ENCODE data around the gene ASIC4.

Gene ASIC4, protein sequence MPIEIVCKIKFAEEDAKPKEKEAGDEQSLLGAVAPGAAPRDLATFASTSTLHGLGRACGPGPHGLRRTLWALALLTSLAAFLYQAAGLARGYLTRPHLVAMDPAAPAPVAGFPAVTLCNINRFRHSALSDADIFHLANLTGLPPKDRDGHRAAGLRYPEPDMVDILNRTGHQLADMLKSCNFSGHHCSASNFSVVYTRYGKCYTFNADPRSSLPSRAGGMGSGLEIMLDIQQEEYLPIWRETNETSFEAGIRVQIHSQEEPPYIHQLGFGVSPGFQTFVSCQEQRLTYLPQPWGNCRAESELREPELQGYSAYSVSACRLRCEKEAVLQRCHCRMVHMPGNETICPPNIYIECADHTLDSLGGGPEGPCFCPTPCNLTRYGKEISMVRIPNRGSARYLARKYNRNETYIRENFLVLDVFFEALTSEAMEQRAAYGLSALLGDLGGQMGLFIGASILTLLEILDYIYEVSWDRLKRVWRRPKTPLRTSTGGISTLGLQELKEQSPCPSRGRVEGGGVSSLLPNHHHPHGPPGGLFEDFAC

DNA sequence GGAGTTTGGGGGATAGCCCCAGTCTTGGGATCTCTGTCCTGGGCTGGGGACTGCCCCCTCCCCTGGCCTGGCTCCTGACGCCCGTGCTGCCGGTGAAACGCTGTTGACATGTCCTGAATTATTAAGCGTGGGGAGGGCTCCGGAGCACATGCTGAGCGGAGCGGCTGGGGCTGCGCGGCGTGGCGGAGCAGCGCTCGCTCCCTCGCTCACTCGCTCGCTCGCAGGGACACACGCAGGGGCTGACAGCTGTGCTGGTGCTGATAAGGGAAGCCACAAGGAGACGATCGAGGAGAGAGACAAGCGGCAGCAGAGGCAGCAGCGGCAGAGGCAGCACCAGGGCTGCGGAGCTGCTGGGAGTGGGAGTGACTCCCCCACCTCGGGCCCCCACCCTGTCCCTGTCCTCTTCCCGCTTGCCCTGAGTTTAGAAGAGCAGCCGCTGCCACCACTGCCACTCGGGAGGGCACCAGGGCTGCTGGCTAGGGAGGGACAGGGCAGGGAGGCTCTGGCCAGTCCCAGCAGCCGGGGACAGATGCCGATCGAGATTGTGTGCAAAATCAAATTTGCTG, at the start of gene ASIC4:
Gene ASIC4, plus strand, starts transcription at position 287 of the 566 bp plus-strand sequence. Its CDS starts 243 bp downstream, at position 530.
- DNase-seq: no peak

DNA sequence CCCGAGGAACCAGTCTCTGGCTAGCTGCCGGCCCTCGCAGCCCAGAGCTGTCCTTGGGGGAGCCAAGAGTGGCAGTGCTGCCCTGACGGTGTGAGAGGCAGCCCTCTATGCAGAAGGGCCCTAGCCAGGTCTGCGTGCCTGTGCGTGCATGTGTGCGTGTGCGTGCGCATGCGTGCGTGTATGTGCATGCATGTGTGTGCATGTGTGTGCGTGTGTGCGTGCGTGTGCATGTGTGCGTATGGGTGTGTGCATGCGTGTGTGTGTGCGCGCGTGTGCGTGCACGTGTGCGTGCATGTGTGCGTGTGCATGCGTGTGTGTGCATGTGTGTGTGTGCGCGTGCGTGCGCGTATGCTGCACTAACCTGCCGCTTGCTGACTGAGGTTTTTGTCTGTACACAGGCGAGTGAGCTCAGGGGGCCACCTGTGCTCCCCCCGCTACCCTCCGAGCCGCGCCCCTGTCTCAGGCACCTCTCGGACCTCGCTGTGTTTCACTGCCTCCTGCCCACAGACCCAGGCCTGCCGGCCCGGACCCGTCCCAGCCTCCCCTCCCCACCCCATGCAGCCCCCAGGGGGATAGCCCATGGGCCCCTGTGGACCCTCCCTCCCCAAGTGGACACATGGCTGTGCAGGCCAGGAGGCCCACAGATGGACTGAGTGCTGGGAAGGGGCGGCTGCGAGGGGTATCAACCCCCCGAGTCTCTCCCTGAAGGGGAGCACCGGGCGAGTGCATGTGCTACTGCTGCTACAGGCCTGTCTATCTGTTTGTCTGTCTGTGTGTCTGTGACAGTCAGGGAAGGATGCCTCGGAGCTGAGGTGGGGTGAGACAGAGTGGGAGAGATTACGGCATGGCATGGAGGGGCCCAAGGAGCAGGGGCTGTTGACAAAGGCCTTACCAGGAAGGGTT, 48.4 kb upstream of the ASIC4 start:
- DNase-seq: no peak

DNA sequence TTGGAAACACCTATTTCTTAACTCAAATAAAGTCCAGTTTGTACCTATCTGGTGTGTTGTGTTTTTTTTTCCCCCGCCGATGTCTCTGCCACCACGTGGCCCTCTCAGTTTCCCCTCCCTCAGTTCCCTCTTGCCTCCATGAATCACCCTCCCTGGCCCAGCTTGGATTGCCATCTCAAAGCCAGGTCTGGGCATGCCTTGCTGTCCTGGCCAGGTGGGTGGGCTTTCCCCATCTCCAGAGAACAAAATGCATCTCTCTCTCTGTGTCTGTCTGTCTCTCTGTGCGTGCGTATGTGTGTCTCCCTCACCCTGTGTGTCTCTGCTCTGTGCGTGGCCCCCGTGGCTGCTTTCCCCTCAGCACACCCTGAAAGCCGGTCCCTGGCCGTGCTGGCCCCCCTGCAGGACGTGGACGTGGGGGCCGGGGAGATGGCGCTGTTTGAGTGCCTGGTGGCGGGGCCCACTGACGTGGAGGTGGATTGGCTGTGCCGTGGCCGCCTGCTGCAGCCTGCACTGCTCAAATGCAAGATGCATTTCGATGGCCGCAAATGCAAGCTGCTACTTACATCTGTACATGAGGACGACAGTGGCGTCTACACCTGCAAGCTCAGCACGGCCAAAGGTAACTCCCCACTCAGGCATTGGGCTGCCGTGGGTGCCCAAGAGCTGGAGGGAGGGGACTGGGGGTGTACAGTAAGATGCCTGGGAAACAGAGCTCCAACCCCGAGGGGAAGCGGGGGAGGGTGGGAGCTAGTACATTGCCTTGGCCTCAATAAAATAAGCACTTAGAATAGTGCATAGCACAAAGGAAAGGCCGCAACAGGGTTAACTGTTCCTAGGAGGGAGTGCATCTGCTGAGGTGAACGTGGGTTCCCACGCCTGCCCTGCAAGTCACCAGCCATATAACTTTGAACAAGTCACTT, 47.2 kb upstream of the ASIC4 start:
- no peak for DNase-seq

DNA sequence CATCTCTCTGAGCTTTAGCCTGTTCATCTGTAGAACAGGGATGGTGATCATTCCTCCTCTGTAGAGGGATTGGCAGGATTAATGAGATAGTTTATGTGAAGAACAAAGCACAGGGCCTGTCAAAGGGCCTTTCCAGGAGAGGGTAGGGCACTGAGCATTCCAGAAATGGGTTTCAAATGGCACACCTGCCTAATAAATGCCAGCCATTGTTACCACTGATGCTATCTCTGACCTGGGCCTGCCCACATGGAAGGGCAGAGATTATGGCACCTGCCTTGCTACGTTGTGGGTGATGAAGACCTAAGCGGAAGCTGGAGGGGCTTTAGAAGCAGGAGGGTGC, 46.6 kb upstream of the ASIC4 start:
- DNase-seq: no peak

DNA sequence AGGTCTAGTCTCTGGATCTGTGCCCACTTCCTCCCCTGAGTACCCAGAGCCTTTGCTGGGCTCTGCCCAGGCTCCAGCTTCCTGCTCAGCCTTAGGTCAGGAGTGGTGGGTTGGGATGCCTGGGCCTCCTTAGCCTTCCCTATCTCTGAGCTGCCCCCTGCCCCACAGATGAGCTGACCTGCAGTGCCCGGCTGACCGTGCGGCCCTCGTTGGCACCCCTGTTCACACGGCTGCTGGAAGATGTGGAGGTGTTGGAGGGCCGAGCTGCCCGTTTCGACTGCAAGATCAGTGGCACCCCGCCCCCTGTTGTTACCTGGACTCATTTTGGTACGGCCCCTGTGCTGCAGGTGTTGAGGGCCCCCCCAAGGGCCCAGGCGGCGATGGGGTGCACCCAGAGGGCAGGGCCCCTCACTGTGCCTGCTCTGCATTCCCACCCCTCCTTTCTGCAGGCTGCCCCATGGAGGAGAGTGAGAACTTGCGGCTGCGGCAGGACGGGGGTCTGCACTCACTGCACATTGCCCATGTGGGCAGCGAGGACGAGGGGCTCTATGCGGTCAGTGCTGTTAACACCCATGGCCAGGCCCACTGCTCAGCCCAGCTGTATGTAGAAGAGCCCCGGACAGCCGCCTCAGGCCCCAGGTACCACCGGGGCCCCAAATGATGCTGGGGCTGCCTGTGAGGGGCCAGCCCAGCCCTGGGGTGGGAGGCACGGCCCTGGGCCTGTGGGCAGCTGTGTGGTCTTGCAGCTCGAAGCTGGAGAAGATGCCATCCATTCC, 45.7 kb upstream of the ASIC4 start:
- no peak for DNase-seq

DNA sequence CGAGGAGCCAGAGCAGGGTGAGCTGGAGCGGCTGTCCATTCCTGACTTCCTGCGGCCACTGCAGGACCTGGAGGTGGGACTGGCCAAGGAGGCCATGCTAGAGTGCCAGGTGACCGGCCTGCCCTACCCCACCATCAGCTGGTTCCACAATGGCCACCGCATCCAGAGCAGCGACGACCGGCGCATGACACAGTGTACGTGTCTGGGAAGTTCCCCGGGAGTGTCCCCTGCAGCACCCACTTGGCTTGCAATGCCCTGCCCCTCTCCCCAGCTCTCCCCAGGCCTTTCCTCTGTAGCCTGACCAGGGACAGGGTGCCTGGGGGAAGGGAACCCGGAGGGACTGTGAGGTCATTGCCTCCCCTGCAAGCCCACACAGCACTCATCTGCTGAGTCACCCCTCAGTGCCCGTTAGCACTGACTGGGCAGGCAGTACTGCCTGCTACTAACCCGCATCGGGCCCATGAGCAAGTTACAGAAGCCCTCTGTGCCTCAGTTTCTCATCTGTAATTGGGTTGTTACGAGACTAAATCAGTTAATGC, 45.0 kb upstream of the ASIC4 start:
- DNase-seq: peak; percentile 66

DNA sequence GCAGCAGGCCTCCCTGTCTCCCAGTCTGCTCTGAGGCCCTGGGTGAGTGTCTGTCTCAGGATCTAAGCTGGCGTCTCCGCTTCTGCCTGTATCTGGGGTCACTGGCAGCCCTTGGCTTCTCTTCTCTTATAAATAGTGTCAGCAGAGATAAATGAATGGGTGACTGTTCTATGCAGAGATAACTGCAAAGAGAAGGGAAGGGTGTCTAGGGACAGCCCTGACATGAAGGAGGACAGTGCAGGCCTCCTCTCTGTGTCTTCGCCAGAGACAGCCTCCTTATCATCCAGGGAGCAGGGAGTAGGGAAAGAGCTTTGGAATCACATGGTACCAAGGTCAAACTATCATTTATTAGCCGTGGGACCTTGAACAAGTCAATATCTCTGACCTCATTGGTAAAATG, 43.9 kb upstream of the ASIC4 start:
- DNase-seq: no peak

DNA sequence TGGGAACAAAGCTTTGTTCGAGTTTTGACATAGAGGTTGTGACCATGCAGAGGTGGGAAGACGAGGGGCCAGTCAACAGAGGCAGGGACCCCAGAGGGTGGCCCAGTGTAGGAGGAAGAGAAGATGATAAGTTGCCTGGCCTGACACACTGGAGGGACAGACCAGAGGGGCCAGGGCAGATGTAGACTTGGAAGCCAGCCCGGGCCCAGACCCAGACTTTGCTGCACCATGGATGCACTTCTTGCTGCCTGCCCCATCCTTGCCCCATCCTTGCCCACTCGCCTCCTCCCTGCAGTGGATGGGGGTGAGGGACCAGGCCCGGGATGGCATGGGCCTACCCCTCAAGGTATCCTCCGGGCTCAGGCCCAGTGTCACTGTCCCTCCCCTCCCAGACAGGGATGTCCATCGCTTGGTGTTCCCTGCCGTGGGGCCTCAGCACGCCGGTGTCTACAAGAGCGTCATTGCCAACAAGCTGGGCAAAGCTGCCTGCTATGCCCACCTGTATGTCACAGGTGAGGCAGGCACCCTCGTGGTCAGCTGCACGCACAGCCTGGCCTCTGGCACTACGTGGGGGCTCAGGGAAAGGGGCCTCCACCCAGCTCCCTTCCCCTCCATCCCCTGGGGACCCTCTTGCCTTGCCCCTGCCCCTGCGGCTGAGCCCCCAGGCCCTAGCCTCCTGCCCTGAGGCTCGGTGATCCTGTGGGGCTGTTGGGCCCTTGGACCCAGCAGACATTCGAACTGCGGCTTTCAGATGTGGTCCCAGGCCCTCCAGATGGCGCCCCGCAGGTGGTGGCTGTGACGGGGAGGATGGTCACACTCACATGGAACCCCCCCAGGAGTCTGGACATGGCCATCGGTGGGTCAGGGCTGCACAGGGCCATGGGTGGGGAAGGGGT, 42.6 kb upstream of the ASIC4 start:
- DNase-seq: no peak

DNA sequence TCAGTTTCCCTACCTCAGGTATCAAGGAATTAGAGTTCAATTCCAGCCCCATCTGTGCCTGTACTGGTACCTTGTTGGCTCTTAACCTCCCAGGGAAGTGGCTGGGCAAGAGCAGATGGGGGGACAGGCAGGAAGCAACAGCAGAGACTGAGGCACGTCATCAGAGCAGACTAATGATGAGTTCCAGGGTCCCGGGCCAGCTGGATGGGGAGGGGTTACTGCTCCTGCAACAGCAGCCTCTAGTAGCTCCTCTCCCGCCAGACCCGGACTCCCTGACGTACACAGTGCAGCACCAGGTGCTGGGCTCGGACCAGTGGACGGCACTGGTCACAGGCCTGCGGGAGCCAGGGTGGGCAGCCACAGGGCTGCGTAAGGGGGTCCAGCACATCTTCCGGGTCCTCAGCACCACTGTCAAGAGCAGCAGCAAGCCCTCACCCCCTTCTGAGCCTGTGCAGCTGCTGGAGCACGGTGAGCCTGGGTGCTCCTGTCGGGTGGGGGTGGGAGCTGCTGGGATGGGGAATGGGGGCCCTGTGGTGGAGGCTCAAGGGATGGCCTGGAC, 41.6 kb upstream of the ASIC4 start:
- no peak for DNase-seq

DNA sequence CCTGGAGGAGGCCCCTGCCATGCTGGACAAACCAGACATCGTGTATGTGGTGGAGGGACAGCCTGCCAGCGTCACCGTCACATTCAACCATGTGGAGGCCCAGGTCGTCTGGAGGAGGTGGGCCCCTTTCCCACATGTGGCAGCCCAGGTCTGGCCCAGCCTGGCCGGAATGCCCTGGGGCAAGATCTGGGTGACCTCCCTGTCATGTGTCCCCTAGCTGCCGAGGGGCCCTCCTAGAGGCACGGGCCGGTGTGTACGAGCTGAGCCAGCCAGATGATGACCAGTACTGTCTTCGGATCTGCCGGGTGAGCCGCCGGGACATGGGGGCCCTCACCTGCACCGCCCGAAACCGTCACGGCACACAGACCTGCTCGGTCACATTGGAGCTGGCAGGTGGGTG, 40.8 kb upstream of the ASIC4 start:
- no peak for DNase-seq

DNA sequence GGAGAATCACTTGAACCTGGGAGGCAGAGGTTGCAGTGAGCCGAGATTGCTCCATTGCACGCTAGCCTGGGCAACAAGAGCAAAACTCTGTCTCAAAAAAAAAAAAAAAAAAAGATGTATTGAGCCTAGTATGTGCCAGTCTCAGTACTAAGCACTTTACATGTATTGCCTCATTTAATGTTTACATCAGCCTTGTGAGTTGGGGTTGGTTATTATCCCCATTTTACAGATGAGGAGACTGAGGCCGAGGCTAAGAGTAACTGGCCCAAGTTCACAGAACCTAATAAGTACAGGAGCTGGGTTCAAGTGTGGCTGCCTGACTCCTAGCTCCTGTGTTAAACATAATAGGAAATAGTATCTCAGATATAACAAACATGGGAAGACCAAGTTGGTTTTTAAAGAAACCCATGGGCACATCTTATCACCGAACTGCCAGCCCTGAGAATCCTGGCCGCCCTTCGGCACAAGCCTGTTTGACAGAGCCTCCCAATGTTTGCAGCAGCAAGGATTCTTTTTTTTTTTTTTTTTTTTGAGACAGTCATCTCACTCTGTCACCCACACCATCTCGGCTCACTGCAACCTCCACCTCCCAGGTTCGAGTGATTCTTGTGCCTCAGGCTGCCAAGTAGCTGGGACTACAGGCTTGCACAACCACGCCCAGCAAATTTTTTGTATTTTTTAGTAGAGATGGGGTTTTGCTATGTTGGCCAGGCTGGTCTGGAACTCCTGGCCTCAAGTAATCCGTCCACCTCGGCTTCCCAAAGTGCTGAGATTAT, 39.8 kb upstream of the ASIC4 start:
- no peak for DNase-seq

DNA sequence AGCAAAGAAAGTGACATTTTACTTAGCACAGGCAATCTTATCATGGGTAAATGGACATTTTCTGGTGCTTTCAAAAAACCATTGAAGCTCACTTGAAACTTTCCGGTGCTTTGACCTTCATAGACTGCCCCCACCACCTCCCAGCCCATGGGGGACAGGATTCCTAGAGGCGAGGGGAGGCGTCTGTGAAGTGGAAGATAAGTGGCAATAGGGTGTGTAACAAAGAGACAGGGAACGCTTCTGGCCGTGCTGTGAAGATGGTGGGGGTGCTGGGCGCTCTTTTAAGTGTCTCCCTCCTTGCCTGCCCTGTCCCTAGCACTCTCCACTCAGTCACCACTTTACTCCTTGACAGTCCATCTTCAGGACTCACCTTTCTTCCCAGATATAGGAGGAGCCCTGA, 39.0 kb upstream of the ASIC4 start:
- no peak for DNase-seq

DNA sequence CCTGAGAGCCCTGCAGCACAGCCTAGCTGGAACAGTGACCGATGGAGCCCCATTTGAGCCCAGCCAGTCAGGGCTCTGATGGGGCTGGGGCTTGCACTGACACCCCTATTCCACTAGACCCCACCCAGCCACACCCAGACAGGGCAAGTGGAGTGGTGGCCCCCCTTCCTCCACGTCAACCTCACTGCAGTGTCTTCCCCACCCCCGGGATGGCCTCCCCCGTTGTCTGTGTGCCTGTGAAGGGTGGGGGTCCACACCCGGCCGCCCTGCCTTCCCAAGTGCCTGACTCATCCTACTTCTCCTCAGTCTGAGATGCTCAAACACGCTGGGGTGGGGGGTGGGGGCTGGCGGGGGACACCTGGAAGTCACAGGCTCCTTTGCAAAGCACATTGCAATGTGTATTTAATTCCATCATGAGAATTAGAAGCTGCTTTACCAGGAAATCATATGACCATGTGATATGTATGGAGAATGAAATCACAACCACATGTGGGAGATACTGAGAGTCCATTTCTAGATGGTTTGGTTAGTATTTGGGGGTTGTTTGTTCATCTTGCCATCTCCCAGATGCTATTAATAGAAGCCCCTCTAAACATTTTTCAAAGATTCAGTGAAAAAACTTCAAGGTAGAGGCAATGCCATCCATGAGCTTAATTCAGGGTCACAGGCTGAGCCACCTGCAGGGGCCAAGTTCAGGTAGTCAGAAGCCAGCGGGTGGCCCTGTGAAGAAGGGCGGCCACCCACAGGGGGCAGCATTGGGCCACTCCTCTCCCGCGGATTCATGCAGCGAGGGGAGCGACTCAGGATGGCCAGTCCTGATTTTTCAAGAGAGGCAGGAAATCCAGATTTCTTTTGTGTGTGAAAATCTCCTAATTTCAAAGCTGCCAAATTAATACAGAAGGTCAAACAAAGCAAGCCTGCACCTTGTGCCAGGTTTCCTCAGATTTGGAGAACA, 38.3 kb upstream of the ASIC4 start:
- peak; percentile 33 for DNase-seq

DNA sequence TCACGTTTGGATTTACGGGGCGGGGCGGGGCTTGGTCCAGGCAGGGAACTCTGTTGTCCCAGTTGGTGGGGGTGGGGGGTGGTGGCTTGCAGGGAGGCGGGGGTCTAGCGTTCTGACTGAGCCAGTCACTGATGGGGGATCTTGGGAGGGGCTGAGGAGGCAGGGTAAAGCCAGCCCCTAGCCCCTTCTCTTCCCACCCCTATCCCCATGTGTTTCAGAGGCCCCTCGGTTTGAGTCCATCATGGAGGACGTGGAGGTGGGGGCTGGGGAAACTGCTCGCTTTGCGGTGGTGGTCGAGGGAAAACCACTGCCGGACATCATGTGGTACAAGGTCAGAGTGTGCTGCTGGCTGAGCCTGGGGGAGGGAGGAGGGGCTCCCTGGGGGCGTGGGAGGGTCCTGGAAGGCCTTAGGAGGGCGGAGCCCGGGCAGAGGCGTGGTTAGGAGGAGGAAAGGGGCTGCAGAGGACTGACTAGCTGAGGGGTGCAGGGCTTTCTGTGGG, 37.6 kb upstream of the ASIC4 start:
- DNase-seq: no peak

DNA sequence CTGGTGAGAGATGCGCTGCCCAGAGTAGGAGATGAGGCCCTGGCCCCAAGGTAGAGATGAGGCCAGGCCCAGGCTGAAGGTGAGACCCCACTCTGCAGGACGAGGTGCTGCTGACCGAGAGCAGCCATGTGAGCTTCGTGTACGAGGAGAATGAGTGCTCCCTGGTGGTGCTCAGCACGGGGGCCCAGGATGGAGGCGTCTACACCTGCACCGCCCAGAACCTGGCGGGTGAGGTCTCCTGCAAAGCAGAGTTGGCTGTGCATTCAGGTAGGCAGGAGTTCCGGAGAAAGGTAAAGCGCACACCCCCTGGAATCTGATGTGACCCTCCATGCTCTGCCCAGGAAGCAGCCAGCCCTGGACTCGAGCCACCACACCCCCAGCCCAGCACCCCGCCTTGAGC, 37.1 kb upstream of the ASIC4 start:
- DNase-seq: no peak

DNA sequence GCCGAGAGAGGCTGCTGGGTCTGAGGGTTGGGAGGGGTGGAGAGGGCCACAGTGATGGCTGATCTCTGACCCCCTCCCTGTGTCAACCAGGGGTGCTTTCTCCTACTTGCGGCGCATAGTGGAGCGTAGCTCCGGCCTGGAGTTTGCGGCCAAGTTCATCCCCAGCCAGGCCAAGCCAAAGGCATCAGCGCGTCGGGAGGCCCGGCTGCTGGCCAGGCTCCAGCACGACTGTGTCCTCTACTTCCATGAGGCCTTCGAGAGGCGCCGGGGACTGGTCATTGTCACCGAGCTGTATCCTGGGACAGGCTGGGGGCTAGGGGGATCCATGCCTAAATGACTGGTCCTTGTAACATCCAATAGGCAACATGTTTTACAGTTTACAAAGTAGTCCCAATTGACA, 36.5 kb upstream of the ASIC4 start:
- no peak for DNase-seq

DNA sequence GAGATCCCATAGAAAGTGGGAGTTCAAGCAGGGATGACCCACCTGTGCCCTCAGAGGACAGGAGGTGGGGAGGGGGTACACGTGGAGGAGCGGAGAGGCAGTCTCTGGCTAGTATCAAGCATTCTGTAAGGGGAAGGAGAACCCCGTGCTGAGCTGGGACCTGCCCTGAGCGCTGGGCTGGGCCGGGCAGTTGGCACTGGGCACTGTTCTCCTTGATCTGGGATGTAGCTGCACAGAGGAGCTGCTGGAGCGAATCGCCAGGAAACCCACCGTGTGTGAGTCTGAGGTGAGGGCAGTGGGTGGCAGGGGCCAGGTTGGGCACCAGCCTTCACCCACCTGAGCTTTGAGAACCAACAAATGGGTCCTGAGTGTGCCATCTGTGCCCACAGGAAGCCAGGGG, 35.4 kb upstream of the ASIC4 start:
- DNase-seq: no peak

DNA sequence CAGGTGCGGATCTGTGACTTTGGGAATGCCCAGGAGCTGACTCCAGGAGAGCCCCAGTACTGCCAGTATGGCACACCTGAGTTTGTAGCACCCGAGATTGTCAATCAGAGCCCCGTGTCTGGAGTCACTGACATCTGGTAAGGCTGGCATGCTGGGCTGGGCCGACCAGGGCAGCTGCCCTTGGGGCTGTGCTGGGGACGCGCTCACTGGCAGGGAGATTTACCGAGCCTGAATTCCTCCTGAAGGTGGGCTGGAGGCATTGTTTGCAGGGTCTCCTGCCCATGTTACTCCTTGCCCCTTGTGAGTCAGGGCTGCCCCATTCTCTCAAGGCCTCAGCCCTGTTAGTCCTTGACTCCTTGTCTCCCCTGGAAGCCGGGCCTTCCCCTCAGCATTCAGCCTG, 34.3 kb upstream of the ASIC4 start:
- no peak for DNase-seq

Data from HCEC 1CT (cell line).